Myocyte (in vitro differentiated cells): ENCODE results near the gene BBIP1. TPM values are rescaled to one million over a fixed set of nuclear protein-coding genes. Genes with fewer than 3 reads are reported as not detected.

Source experiments
- total RNA-seq: library from RNA; depleted of rRNA; stranded (reverse); fragments of >200 nt; gene quantifications from 2 replicates; pipeline ENCODE4 v1.2.3, GENCODE V29; 2014

Gene BBIP1
- total RNA-seq, 1 donor from 2014 or later, result 18.4 TPM

Other genes starting within 250 kb of the BBIP1 start
- gene PDCD4, start 47.3 kb downstream of the BBIP1 start, total RNA-seq, result 36.2 and 37.0 TPM in 2 replicates
- 32.4 and 32.6 TPM in 2 replicates for gene SHOC2, start 424 bp upstream of the BBIP1 start, total RNA-seq
- 0.31 and 1.3 TPM in 2 replicates for gene ADRA2A, start 157.8 kb upstream of the BBIP1 start, total RNA-seq